ENCODE results near the gene SPARC. TPM values are rescaled to one million over a fixed set of nuclear protein-coding genes. Genes with fewer than 3 reads are reported as not detected.

SPARC gene
- total RNA-seq, 1 donor from 2014 or later, result 935 TPM

DNA sequence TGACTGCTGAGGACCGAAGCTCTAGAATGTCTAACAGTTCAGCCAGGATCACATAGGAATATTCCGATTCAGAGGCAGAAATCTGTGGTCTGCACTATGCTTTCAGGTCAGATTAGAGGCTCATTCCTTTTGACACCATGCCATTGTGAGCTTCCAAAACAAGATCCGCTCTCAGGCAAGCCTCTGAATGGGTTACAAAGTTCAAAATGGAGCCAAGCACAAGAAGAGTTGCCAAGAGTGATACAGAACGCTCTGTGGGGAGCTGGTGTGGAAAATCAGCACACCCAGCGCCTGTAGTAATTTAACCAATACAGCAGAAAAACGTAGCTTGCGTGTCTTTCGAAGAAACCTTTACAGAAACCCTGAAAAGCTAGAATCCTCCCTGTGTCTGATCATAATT lies 62.2 kb downstream of the SPARC start:
- Histone ChIP-seq H3K27ac (no peak overlapping the region), H3K27me3 (no peaks in the 10 kb centered on the region), H3K9me3 (no peaks in the 10 kb centered on the region), H3K4me1 (no peaks in the 10 kb centered on the region), H3K4me3 (no peak overlapping the region), H3K36me3 (no peaks in the 10 kb centered on the region)
- TF ChIP-seq, protein P1, sequence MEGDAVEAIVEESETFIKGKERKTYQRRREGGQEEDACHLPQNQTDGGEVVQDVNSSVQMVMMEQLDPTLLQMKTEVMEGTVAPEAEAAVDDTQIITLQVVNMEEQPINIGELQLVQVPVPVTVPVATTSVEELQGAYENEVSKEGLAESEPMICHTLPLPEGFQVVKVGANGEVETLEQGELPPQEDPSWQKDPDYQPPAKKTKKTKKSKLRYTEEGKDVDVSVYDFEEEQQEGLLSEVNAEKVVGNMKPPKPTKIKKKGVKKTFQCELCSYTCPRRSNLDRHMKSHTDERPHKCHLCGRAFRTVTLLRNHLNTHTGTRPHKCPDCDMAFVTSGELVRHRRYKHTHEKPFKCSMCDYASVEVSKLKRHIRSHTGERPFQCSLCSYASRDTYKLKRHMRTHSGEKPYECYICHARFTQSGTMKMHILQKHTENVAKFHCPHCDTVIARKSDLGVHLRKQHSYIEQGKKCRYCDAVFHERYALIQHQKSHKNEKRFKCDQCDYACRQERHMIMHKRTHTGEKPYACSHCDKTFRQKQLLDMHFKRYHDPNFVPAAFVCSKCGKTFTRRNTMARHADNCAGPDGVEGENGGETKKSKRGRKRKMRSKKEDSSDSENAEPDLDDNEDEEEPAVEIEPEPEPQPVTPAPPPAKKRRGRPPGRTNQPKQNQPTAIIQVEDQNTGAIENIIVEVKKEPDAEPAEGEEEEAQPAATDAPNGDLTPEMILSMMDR (IDR thresholded peaks at IDR 0.05), result no peak
- intact Hi-C loops (cut with DNase I), result no loop called here
- DNase-seq (ENCODE audit: low spot score in 2 of 2), result no peak

DNA sequence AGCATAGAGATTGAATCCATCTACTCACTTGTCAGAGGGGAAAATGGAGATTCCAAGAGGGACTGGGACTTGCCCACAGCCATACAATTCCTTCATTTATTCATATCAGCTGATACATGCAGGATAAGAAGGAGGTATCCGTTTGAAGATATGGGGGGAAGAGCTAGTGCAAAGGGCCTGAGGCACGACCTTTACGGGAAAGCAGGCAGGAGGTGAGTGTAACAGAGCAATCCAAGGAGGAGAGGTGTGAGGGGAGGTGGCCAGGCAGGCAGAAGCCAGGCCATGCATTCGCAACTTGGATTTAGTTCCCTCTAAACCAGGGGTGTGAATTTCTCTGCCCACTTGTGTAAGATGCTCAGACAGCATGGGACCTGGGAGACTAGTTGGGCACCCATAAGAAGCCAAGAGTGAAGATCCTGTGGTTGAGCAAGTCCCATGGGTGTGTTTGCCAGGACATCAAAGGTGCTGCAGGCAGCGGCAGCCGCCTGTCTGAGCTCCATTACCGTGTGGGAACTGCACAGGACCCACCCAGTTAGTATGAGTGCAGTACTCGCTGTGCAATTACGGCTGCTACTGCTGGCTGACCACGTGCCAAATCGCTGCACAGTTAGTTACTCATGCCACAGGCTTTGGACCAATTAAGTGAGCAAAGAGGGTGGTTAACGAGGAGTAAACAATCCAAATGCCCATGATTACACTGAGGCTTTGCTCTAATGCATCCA lies 64.2 kb downstream of the SPARC start:
- H3K4me3 ChIP-seq, result no peak overlapping the region
- intact Hi-C loops (cut with DNase I), result no loop called here
- DNase-seq (ENCODE audit: low spot score in 2 of 2), result no peak
- no peak overlapping the region for H3K27ac ChIP-seq
- H3K9me3 ChIP-seq, result no peaks in the 10 kb centered on the region
- TF ChIP-seq, protein P1 (IDR thresholded peaks at IDR 0.05), result no peak
- no peaks in the 10 kb centered on the region for H3K4me1 ChIP-seq
- H3K27me3 ChIP-seq, result no peaks in the 10 kb centered on the region
- H3K36me3 ChIP-seq, result no peaks in the 10 kb centered on the region

DNA sequence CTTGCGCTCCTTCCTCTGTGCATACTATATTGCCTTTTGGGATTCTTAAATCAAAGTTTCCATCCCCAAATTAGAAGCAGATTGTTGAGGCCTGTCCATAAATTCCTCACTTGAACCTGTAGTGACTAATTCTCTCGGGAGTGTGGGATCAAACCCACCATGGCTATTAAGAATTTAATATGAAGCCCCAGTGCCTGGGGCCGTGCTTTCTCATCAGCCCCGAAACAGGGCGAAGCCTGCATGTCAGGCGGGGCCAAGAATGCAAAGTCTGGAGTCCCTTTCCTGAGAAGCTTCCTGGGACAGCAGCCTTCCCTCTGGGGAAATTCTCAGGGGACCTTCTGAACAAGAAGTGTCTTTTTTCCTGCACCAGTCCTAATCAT lies 66.3 kb downstream of the SPARC start:
- H3K4me1 ChIP-seq, result no peaks in the 10 kb centered on the region
- no peaks in the 10 kb centered on the region for H3K36me3 ChIP-seq
- no peak overlapping the region for H3K4me3 ChIP-seq
- no peaks in the 10 kb centered on the region for H3K27me3 ChIP-seq
- TF ChIP-seq, protein P1 (IDR thresholded peaks at IDR 0.05), result no peak
- intact Hi-C loops (cut with DNase I), result no loop called here
- H3K27ac ChIP-seq, result no peak overlapping the region
- no peak for DNase-seq (ENCODE audit: low spot score in 2 of 2)
- H3K9me3 ChIP-seq, result no peaks in the 10 kb centered on the region

DNA sequence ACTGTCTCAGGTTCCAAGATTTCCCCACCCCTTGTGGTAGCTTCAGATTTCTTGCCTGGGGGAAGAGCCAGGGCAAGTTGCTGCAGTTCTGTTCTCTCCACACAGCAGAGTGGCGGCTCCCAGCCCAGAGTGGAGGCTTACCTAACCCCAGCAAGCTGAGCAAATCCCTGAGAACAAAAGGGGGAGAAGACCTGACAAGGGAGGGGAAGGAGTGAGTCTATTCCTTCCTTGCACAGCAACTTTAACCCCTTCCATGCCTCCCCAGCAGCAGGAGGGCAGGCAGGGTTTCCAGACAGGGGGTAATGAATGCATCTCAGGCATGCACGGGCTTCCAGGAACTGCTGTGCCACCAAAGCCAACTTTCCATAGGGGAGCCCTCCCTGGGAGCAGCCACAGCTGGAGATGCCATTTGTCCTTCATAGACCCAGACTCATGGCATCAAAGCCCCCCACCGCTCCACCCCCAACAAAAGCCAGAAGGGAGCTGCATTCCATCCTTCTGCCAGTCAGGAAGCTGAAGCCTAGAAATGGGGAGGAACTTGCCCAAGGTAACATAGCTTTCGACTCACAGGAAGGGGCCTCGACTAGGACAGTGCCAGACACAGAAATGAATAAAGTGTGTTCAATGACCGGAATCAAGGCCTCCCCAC lies 66.8 kb downstream of the SPARC start:
- intact Hi-C loops (cut with DNase I), result no loop called here
- Histone ChIP-seq H3K4me3 (no peak overlapping the region), H3K36me3 (no peaks in the 10 kb centered on the region), H3K27ac (no peak overlapping the region), H3K9me3 (no peaks in the 10 kb centered on the region), H3K4me1 (no peaks in the 10 kb centered on the region), H3K27me3 (no peaks in the 10 kb centered on the region)
- TF ChIP-seq, protein P1 (IDR thresholded peaks at IDR 0.05), result no peak
- DNase-seq (ENCODE audit: low spot score in 2 of 2), result no peak

DNA sequence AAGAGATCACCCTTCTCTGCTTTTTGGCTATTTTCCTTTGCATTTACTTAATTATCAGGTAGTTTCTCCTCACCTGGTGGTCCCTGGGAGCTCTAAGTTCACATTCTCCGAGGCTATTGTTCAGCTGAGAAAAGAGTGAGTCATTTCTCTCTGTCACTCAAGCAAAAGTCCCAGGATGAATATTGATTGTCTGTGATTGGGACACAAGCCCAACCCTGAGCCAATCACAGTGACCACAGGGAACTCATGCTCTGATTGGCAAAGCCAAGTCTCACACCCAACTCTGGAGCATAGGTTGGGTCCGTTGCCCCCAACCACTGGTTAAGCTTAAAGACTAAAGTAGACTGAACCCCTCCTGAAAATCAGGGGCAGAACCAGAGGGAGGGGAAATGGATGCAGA lies 67.8 kb downstream of the SPARC start:
- no peaks in the 10 kb centered on the region for H3K36me3 ChIP-seq
- no peak for DNase-seq (ENCODE audit: low spot score in 2 of 2)

More for the DNA sequence above, 67.8 kb downstream of the SPARC start:
- Histone ChIP-seq H3K27me3 (no peaks in the 10 kb centered on the region), H3K4me1 (no peaks in the 10 kb centered on the region), H3K4me3 (no peak overlapping the region), H3K9me3 (no peaks in the 10 kb centered on the region), H3K27ac (no peak overlapping the region)
- TF ChIP-seq, protein P1 (IDR thresholded peaks at IDR 0.05), result no peak
- intact Hi-C loops (cut with DNase I), result no loop called here

Data from ascending aorta (tissue), 2 donors.